HG03571 (cell line): ENCODE data around the gene INO80.
"Not testable (repeated sequence)": the region's sequence is repeated elsewhere in the genome, so short reads cannot be mapped to it uniquely, and the experiment has no call there.

ENCODE experiments used
- ATAC-seq: cut with Tn5 transposase; IDR thresholded peaks from one replicate; pipeline ENCODE4 v1.9.1; 2021; ENCODE audit not compliant: unreplicated experiment

INO80 gene, protein sequence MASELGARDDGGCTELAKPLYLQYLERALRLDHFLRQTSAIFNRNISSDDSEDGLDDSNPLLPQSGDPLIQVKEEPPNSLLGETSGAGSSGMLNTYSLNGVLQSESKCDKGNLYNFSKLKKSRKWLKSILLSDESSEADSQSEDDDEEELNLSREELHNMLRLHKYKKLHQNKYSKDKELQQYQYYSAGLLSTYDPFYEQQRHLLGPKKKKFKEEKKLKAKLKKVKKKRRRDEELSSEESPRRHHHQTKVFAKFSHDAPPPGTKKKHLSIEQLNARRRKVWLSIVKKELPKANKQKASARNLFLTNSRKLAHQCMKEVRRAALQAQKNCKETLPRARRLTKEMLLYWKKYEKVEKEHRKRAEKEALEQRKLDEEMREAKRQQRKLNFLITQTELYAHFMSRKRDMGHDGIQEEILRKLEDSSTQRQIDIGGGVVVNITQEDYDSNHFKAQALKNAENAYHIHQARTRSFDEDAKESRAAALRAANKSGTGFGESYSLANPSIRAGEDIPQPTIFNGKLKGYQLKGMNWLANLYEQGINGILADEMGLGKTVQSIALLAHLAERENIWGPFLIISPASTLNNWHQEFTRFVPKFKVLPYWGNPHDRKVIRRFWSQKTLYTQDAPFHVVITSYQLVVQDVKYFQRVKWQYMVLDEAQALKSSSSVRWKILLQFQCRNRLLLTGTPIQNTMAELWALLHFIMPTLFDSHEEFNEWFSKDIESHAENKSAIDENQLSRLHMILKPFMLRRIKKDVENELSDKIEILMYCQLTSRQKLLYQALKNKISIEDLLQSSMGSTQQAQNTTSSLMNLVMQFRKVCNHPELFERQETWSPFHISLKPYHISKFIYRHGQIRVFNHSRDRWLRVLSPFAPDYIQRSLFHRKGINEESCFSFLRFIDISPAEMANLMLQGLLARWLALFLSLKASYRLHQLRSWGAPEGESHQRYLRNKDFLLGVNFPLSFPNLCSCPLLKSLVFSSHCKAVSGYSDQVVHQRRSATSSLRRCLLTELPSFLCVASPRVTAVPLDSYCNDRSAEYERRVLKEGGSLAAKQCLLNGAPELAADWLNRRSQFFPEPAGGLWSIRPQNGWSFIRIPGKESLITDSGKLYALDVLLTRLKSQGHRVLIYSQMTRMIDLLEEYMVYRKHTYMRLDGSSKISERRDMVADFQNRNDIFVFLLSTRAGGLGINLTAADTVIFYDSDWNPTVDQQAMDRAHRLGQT (N-terminal part only)

DNA sequence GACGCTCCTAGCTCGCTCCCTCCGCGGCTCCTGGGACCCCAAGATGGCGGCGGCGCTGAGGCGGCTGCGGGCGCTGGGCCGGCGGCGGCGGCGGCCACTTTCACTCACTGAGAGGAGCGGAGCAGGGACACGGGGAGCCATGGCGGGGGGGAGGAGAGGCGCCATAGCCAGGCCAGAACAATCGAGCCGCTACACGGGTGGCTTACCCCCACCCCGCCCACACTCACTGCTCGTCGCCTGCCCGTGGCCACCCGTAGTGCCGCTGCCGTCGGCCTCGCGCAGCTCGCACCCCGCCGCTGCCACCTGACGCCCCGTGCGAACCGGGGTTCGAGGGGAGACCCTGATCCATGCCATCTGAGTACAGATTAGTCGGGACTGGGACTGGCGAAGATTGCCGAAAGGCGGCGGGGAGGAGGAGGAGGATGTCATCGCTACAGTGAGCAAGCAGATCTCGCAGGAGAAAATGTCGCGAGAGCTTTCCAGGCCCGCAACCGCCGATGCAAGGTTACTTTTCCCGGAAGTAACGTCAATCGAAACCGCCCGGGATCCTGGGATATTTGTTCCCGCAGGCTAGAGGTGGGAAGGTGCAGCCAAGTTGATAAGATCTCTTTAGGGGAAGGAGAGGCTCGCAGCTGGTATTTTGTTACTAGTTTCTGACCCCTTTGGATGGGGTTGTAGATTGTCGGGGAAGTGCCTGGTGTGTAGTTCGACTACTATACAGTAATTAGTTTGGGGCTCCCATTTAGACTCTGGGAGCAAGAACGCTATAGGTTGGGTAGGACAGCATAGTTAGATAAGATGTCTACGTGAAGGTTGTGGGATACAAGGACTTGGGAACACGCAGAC is at the start of gene INO80:
Gene INO80 (minus strand): TSS at position 165 of the 846 bp plus-strand sequence. CDS start 19,970 bp downstream, outside the sequence.
- peak; percentile 62 for ATAC-seq

DNA sequence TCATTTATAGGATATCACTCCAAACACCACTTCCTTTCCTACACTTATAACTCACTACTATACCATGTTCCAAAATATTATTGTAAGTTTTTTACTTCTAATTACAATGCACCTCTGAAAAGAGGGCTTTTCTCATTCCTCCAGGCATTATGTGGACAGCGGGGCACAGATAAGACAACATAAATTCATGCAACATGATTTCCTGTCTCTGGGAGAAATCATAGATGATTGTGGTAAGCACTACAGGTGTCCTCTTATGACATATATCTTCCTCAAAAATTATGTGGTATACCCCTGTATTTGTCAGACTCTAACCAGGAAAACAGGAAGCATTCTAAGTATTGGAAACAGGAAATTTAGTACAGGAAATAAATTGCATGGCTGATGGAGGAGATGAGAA is 45.7 kb upstream of the INO80 start:
- no peak for ATAC-seq

DNA sequence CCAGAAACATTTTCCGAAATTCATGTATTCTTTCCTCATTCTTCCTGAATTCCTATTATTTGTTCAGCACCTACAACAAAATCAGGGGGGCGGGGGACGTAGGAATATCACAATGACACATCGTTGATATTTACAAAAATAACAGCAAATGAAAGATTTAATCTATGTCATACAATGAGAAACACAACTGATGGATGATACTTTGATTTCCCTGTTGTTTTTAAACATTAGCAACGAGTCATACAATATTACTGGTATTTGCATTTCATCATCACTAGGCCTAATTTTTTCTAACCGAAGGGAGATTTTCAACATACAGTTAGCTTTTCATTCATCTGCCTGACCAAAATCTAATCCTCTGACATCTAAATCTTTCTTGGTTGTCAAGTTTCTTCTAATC is 45.3 kb upstream of the INO80 start:
- ATAC-seq = no peak

DNA sequence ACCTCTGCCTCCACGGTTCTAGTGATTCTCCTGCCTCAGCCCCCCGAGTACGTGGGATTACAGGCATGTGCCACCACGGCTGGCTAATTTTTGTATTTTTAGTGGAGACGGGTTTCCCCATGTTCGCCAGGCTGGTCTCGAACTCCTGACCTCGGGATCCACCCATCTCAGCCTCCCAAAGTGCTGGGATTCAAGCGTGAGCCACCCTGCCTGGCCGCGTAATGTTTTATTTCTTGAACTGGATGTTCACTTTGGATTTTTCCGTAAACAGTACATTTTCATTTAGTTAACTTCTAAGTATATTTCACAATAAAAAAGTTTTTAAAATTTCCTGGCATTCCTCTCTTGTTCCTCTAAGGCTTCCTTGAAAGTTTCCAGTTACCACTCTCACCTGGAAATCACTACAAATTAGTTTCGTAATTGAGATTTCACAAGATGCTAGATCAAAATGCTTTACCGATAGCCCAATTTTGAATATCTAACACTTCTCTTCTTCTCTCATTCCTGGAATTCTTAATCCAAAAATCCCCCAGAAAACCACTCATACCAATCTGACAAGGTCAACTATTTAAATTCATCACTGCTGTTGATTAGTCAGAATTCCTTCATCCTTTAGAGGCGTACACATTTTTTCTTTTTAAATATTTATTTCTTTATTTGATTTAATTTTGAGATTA is 44.7 kb upstream of the INO80 start:
- ATAC-seq = no peak

DNA sequence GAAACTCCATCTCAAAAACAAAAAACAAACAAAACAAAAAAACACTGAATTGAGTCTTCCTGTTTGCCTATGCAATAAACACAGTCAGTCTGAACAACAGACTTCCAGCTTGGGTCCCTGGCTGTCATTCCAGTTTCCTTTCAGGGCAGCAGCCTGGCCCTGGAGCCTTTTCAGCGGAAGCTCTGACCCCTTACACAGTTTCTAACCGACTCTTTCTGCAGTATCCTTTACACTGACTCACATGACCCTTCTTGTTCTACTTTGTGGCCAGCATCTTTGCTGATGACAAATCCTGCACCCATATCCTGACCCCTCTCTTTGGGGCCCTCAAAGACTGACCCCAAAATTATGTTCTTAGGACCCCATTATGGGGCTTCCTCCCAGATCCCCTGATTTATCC is 38.3 kb upstream of the INO80 start:
- ATAC-seq = no peak

DNA sequence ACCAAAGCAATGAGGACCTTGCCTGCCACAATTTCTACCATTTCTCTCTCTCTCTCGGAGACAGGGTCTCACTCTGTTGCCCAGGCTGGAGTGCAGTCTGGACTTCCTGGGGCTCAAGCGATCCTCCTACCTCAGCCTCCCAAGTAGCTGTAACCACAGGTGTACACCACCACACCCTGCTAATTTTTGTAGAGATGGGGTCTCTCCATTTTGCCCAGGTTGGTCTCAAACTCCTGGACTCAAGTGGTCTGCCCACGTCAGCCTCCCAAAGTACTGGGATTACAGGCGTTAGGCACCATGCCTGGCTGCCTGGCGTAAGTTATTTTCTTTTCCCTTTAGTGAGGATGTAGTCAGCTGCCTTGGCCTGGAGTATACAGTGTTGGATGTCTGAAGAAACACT is 37.7 kb upstream of the INO80 start:
- no peak for ATAC-seq

DNA sequence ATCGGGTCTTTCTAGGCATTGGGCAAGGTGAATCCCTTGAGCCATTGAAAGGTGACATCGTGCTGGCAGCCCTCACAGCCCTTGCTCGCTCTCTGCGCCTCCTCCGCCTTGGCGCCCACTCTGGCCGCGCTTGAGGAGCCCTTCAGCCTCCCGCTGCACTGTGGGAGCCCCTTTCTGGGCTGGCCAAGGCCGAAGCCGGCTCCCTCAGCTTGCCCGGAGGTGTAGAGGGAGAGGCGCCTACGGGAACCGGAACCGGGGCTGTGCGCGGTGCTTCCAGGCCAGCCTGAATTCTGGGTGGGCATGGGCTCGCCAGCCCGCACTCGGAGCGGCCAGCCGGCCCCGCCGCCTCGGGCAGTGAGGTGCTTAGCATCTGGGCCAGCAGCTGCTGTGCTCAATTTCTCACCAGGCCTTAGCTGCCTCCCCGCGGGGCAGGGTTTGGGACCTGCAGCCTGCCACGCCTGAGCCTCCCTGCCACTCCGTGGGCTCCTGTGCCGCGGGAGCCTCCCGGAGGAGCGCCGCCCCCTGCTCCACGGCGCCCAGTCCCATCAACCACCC is 35.4 kb upstream of the INO80 start:
- no peak for ATAC-seq

DNA sequence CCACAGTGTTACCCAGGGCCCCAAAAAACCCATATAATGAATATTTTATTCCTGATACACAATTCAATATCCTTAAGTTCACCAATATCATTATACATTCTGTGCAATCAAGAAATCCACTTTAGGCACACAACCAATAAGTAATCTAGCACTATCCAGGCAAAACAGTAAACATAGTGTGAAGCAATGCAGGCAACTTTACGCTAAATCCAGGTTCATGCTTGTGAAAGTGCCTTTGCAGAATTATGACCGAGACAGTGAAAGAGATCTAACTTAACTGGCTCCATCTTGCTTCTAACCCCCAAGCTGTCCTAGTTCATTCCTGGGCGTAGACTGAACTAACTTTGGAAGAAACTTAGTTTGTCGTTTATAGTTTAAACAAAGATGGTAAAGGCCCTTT is 34.2 kb upstream of the INO80 start:
- ATAC-seq = no peak

DNA sequence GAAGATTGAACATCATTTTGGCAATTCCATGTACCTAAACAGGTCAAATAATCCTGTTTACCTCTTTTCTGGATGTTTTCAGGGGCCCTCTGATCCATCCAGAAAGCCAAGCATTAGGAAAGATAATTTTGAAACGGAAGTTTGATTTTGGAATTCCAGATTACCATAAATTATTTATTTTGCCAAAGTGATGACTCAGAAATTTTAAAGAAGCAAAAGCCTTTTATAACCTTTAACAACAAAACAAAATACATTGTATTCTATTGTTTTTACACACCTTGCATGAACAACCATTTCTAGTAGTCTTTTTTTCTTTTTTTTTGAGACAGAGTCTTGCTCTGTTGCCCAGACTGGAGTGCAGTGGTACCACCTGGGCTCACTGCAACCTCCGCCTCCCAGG is 32.0 kb upstream of the INO80 start:
- no peak for ATAC-seq

DNA sequence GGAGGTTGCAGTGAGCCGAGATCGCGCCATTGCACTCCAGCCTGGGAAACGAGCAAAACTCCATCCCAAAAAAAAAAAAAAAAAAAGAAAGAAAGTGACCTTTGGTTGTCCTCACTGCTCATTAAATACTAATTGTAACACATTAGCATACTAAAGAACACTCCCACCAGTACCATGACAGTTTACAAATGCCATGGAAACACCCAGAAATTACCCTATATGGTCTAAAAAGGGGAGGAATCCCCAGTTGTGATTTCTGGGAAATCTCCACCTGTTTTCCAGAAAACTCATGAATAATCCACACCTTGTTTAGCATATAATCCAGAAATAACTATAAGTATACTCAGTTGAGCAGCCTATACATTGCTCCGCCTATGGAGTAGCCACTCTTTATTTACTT is 23.5 kb upstream of the INO80 start:
- no peak for ATAC-seq

DNA sequence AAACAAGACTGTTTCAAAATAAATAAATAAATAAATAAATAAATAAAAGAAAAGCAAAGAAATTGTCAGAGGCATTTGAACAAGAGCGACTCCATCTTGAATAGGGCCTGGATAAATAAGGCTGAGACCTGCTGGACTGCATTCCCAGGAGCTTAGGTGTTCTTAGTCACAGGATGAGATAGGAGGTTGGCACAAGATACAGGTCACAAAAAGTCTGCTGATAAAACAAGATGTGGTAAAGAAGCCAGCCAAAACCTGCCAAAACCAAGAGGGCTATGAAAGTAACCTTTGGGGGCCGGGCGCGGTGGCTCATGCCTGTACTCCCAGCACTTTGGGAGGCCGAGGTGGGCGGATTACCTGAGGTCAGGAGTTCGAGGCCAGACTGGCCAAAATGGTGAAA is 23.0 kb upstream of the INO80 start:
- ATAC-seq = not testable (repeated sequence)

DNA sequence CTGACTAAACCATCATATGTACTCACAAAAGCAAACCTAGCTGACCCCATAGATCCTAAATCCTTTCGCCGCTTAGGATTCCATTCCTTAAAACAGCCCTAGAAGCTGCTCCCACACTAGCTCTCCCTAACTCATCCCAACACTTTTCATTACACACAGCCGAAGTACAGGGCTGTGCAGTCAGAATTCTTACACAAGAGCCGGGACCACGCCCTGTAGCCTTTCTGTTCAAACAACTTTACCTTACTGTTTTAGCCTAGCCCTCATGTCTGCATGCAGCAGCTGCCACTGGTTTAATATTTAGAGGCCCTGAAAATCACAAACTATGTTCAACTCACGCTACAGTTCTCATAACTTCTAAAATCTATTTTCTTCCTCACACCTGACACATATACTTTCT is 19.5 kb upstream of the INO80 start:
- not testable (repeated sequence) for ATAC-seq

DNA sequence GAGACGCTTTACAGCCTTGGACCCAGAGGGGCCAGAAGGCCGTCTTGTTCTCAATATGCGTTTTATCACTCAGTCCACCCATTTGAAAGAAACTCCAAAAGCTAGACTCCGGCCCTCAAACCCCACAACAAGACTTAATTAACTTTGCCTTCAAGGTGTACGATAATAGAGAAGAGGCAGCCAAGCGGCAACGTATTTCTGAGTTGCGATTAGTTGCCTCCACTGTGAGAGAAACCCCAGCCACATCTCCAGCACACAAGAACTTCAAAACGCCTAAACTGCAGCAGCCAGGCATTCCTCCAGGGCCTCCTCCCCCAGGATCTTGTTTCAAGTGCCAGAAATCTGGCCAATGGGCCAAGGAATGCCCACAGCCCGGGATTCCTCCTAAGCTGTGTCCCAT is 17.4 kb upstream of the INO80 start:
- no peak for ATAC-seq

DNA sequence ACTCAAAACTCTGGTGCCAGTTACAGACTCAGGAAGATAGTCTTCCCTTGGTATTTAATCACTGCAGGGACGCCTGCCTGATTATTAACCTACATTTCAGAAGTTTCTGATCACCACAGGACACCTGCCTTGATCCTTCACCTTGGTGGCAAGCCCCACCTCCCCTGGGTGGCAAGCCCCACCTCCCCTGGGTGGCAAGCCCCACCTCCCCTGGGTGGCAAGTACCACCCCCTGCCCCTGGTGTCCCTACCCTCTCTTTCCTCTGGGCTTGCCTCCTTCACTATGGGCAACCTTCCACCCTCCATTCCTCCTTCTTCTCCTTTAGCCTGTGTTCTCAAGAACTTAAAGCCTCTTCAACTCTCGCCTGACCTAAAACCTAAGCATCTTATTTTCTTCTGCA is 16.0 kb upstream of the INO80 start:
- not testable (repeated sequence) for ATAC-seq

DNA sequence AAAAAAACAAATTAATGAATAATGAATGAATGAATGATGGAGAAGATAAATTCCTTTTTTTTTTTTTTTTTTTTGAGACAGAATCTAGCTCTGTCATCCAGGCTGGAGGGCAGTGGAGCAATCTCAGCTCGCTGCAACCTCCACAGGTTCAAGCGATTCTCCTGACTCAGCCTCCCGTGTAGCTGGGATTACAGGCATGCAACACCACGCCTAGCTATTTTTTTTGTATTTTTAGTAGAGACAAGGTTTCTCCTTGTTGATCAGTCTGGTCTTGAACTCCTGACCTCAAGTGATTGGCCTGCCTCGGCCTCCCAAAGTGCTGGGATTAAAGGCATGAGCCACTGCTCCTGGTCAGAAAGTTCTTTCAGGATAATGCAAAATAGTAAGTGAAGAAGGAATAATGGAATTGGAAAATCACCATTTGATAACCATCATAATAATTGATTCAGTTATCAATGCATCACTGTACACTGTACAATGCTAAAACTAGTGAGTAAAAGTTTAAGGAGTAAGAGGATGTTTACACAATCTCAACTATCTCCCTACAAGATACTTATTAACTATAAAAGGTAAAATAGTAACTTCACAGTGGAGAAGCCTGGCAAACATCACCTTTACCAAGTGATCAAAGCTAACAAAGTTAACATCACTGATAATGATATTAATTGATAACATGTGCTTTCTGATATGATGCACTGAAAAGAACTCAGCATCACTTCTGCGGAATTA is 12.3 kb upstream of the INO80 start:
- ATAC-seq = no peak

DNA sequence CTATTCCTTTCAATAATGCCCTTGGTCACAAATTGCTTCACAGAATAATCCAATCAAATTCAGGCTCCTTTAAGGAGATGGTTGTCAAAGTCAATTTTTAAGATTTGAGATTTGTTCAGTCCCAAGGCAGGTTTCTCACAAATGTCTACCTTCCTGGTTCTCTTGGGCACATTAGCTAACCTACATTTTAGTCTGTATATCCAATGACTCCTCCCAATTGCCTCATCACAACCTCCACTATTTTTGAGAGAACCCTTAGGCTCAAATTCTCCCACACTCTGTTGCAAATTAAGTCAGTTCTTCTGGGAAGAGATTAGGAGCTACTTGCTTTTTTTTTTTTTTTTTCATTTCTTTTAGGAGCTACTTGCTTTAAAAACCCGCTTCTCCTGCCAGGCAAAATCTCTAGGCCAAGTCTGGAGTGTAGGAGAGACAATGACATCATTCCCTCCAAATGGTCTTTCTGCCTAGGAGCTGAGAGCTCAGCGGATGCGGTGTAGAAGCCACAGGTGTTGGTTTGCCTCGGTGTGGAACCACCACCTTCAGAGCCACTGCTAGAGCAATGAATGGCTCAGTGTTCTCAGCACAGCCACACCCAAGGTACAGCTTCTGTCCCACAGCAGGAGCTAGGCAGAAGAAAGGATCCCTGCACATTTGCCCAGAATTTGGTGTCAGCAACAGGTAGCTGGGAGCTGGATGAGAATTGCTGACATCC is 10.0 kb upstream of the INO80 start:
- ATAC-seq = no peak

DNA sequence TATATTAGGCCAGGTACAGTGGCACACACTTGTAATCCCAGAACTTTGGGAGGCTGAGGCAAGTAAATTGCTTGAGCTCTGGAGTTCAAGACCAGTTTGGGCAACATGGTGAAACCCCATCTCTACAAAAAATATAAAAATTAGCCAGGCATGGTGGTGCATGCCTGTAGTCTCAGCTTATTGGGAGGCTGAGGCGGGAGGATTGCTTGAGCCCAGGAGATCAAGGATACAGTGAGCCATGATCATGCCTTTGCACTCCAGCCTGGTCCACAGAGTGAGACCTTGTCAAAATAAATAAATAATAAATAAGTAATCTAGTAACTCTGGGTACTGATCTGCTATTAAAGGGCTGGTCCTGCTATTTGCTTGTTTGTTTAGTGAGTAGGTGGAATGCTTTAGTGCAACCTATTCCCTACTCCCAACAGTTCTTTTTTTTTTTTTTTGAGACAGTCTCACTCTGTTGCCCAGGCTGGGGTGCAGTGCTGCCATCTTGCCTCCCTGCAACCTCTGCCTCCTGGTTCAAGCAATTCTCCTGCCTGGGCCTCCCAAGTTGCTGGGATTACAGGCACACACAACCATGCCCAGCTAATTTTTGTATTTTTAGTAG is 9.1 kb upstream of the INO80 start:
- ATAC-seq = no peak

DNA sequence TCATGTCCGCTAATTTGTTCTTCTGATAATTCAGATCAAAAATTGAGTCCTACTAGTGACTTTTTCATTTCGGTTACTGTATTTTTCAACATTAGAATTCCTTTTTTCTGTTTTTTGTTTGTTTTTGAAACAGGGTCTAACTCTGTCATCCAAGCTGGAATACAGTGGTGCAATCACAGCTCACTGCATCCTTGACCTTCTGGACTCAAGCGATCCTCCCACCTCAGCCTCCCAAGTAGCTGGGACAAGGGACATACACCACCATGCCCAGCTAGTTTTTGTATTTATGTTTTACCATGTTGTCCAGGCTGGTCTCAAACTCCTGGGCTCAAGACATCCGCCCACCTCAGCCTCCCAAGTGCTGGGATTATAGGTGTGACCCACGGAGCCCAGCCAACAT is 8.0 kb upstream of the INO80 start:
- ATAC-seq = no peak
